AG04450 (cell line): ENCODE measurements around the gene KRT33B. TPM values are rescaled to one million over a fixed set of nuclear protein-coding genes. Genes with fewer than 3 reads are reported as not detected.

Source experiments
- CTCF ChIA-PET: fragments of 300-600, 350-600 bp; formaldehyde crosslinking; extraction: SDS; loops from one replicate; lab custom pipeline; 2022; ENCODE audit warnings: antibody characterized with exemption, inconsistent platforms; lab: Charles Lee
- POLR2A ChIA-PET: fragments of 350-600 bp; formaldehyde crosslinking; extraction: SDS; loops from one replicate; lab custom pipeline; 2021; ENCODE audit warnings: antibody characterized with exemption, inconsistent platforms; lab: Yijun Ruan, JAX
- DNase-seq: peaks from one replicate; pipeline ENCODE4 v3.0.0-alpha.2; 2011; ENCODE audit warnings: low read depth, low spot score
- H3K27ac ChIP-seq: one replicate; pipeline ENCODE4 v1.5.1; 2012; ENCODE audit warnings: low read depth, low read length, control low read depth
- H3K27me3 ChIP-seq: one replicate; pipeline ENCODE4 v1.6.0; 2012; ENCODE audit warnings: low read length; ENCODE audit not compliant: control insufficient read depth, insufficient read depth
- H3K4me3 ChIP-seq: 2 replicates; pipeline ENCODE4 v1.5.1; 2011; ENCODE audit warnings: mild to moderate bottlenecking, low read depth, low read length, control low read depth
- H3K9me3 ChIP-seq: 2 replicates; pipeline ENCODE4 v1.5.1; 2012; ENCODE audit warnings: low read length; ENCODE audit not compliant: control insufficient read depth, insufficient read depth
- CTCF ChIP-seq: IDR thresholded peaks from 2 replicates; pipeline ENCODE4 v1.5.1; 2011; ENCODE audit warnings: low read depth, low read length, control low read depth, inconsistent platforms
- polyA plus RNA-seq: library from polyadenylated mRNA; depleted of rRNA; stranded (reverse); fragments of >200 nt; gene quantifications from 2 replicates; pipeline ENCODE4 v1.2.3, GENCODE V29; 2011

The KRT33B gene
- polyA plus RNA-seq, 1 experiment = not detected

GRCh38 chr17:41392278-41392677 lies 22.7 kb upstream of the KRT33B start:
- CTCF ChIA-PET = interaction anchor here (2.0 kb wide), 1 partner anchor 157 kb away, joined by 7 read pairs; no protein-coding TSS in a partner anchor
- no peak overlapping the region for H3K27ac ChIP-seq

GRCh38 chr17:41391535-41391934 lies 21.9 kb upstream of the KRT33B start:
- no peak overlapping the region for H3K4me3 ChIP-seq
- H3K27me3 ChIP-seq = no peaks in the 10 kb centered on the region
- ChIA-PET CTCF (interaction anchor here (2.0 kb wide), 1 partner anchor 157 kb away, joined by 7 read pairs; no protein-coding TSS in a partner anchor), POLR2A (no interaction called here)
- no peak overlapping the region for H3K27ac ChIP-seq
- no peaks in the 10 kb centered on the region for H3K9me3 ChIP-seq
- DNase-seq = no peak
- TF ChIP-seq CTCF = no peak

More at GRCh38 chr17:41392278-41392677, 22.7 kb upstream of the KRT33B start:
- H3K4me3 ChIP-seq = no peak overlapping the region
- POLR2A ChIA-PET = no interaction called here
- TF ChIP-seq CTCF = no peak
- DNase-seq = no peak
- H3K9me3 ChIP-seq = no peaks in the 10 kb centered on the region
- no peaks in the 10 kb centered on the region for H3K27me3 ChIP-seq

- CTCF ChIA-PET = interaction anchor here (0.7 to 2.0 kb wide), 2 partner anchors 158 to 258 kb away, joined by 6 to 7 read pairs; no protein-coding TSS in a partner anchor
- no peak for DNase-seq
- Histone ChIP-seq H3K4me3 (no peak overlapping the region), H3K27me3 (no peaks in the 10 kb centered on the region), H3K9me3 (no peaks in the 10 kb centered on the region), H3K27ac (no peak overlapping the region)
- no peak for TF ChIP-seq CTCF
- POLR2A ChIA-PET = no interaction called here
These were observed 20.9 kb upstream of the KRT33B start for GRCh38 chr17:41390411-41390938.

GRCh38 chr17:41387670-41388069 lies 18.1 kb upstream of the KRT33B start:
- DNase-seq = no peak
- Histone ChIP-seq H3K4me3 (no peak overlapping the region), H3K27me3 (no peaks in the 10 kb centered on the region), H3K9me3 (no peaks in the 10 kb centered on the region), H3K27ac (no peak overlapping the region)
- TF ChIP-seq CTCF = no peak
- CTCF ChIA-PET = no interaction called here
- POLR2A ChIA-PET = no interaction called here

- Histone ChIP-seq H3K4me3 (no peak overlapping the region), H3K9me3 (no peaks in the 10 kb centered on the region; the same call in 1 of the 2 replicates), H3K27ac (no peak overlapping the region), H3K27me3 (no peaks in the 10 kb centered on the region)
- ChIA-PET CTCF (no interaction called here), POLR2A (no interaction called here)
- no peak for DNase-seq
- TF ChIP-seq CTCF = no peak
These were observed 16.6 kb upstream of the KRT33B start for GRCh38 chr17:41386227-41386626.
